NCI-H460 (cell line): ENCODE data around the gene STAT5A. TPM values are rescaled to one million over a fixed set of nuclear protein-coding genes. Genes with fewer than 3 reads are reported as not detected.
"Not testable (repeated sequence)": the region's sequence is repeated elsewhere in the genome, so short reads cannot be mapped to it uniquely, and the experiment has no call there.

Experiments
- DNase-seq: peaks from one replicate; pipeline ENCODE4 v3.0.0-alpha.2; 2016; ENCODE audit warnings: low read depth; ENCODE audit errors: extremely low read depth
- total RNA-seq: library from RNA; depleted of rRNA; stranded (reverse); fragments of >200 nt; shearing (Covaris generic); gene quantifications from 2 replicates; pipeline ENCODE4 v1.2.3, GENCODE V29; 2014; rRNA removed

The STAT5A gene
- total RNA-seq, 1 experiment from 2014 or later, result 1.6 TPM

DNA sequence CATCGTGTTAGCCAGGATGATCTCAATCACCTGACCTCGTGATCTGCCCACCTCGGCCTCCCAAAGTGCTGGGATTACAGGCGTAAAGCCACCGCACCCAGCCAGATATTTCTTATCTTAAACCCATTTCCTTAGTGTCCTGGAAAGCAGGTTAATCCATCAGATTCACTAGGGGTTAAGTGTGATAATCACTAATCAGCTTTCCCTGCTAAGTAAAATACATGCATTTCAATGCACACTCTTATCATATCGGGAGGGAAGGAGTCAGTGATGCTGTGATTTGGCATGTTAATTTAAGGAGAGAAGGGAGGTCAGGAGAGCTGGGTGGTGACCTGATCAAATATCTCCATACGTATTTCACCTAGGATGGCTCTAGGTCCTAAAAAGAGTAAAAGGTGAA lies 70.8 kb downstream of the STAT5A start:
- no peak for DNase-seq

- DNase-seq, result not testable (repeated sequence)
Measured at GRCh38 chr17:42360388-42360787, 72.1 kb downstream of the STAT5A start.

Other genes starting within 250 kb of the STAT5A start
- 1.2 and 1.5 TPM in 2 replicates for gene C17orf113, start 237.9 kb upstream of the STAT5A start, total RNA-seq
- 0.10 and 0.20 TPM in 2 replicates for gene ZNF385C, start 190.0 kb upstream of the STAT5A start, total RNA-seq
- gene DHX58, start 175.8 kb upstream of the STAT5A start, total RNA-seq, result 3.7 and 3.8 TPM in 2 replicates
- 19.2 and 23.4 TPM in 2 replicates for gene KAT2A, start 167.1 kb upstream of the STAT5A start, total RNA-seq
- gene HSPB9, start 165.7 kb upstream of the STAT5A start, total RNA-seq, result 0.07 TPM in 1 of 2 replicates, not detected in the other
- 66.0 and 66.5 TPM in 2 replicates for gene RAB5C, start 133.5 kb upstream of the STAT5A start, total RNA-seq
- 0.05 TPM in 1 of 2 replicates, not detected in the other for gene KCNH4, start 107.4 kb upstream of the STAT5A start, total RNA-seq
- not detected in 2 replicates for gene HCRT, start 103.0 kb upstream of the STAT5A start, total RNA-seq
- gene GHDC, start 94.0 kb upstream of the STAT5A start, total RNA-seq, result 13.3 and 13.9 TPM in 2 replicates
- 29.4 and 38.0 TPM in 2 replicates for gene STAT5B, start 12.1 kb upstream of the STAT5A start, total RNA-seq
- 34.4 and 34.6 TPM in 2 replicates for gene STAT3, start 99.9 kb downstream of the STAT5A start, total RNA-seq
- gene CAVIN1, start 134.8 kb downstream of the STAT5A start, total RNA-seq, result 64.0 and 70.4 TPM in 2 replicates
- 19.5 and 25.7 TPM in 2 replicates for gene ATP6V0A1, start 170.4 kb downstream of the STAT5A start, total RNA-seq
- gene NAGLU, start 247.7 kb downstream of the STAT5A start, total RNA-seq, result 15.1 and 15.3 TPM in 2 replicates